HEK293 (cell line): ENCODE results near the gene ZNF184.

Experiments
- CTCF ChIA-PET: fragments of 350-600 bp; formaldehyde crosslinking; extraction: SDS; loops from one replicate; lab custom pipeline; 2021; ENCODE audit warnings: antibody characterized with exemption; lab: Yijun Ruan, JAX
- POLR2A ChIA-PET: fragments of 300-600 bp; formaldehyde crosslinking; extraction: SDS; loops from one replicate; lab custom pipeline; 2020; ENCODE audit warnings: antibody characterized with exemption, inconsistent platforms; lab: Yijun Ruan, JAX
- H3K27ac ChIP-seq: fragments of 200-500 bp; sonication (Bioruptor generic); 2 replicates; pipeline ENCODE4 v1.5.1; 2014; ENCODE audit warnings: low read depth, low read length, control low read depth, inconsistent platforms; ENCODE audit errors: extremely low read depth
- H3K36me3 ChIP-seq, 2 experiments: fragments of 200-500 bp in 1 of 2; sonication (Bioruptor generic) in 1 of 2; 1 replicate in 1 of 2; 2 replicates in 1 of 2; pipeline ENCODE4 v1.5.1; 2014 to 2017; ENCODE audit warnings: inconsistent platforms in 2 of 2, low read length in 2 of 2; ENCODE audit not compliant: control insufficient read depth in 2 of 2, insufficient read depth in 1 of 2
- H3K4me1 ChIP-seq: fragments of 200-500 bp; sonication (Bioruptor generic); 2 replicates; pipeline ENCODE4 v1.5.1; 2014; ENCODE audit warnings: mild to moderate bottlenecking, low read length, inconsistent platforms; ENCODE audit not compliant: control insufficient read depth, insufficient read depth
- H3K4me3 ChIP-seq: 2 replicates; pipeline ENCODE4 v1.5.1; 2011; ENCODE audit warnings: low read depth, mild to moderate bottlenecking, control low read depth, low read length, moderate library complexity
- H3K9me3 ChIP-seq: fragments of 200-500 bp; sonication (Bioruptor generic); 2 replicates; pipeline ENCODE4 v1.5.1; 2014; ENCODE audit warnings: low read depth, low read length, inconsistent platforms; ENCODE audit not compliant: control insufficient read depth, insufficient read depth
- BCL11A ChIP-seq: fragments of 450-650 bp; formaldehyde crosslinking; IDR thresholded peaks from 2 replicates; pipeline ENCODE4 v1.5.1; 2016; ENCODE audit warnings: low read depth, missing biosample characterization, missing genetic modification characterization
- SCRT1 ChIP-seq: fragments of 450-650 bp; formaldehyde crosslinking; IDR thresholded peaks from 2 replicates; pipeline ENCODE4 v1.5.1; 2016; ENCODE audit warnings: missing biosample characterization, missing genetic modification characterization, borderline replicate concordance
- SP7 ChIP-seq: fragments of 450-650 bp; formaldehyde crosslinking; IDR thresholded peaks from 2 replicates; pipeline ENCODE4 v1.5.1; 2016; ENCODE audit warnings: missing biosample characterization, missing genetic modification characterization
- YY1 ChIP-seq: fragments of 450-650 bp; formaldehyde crosslinking; IDR thresholded peaks from 2 replicates; pipeline ENCODE4 v1.5.1; 2018; ENCODE audit warnings: missing biosample characterization, missing genetic modification characterization
- YY2 ChIP-seq: fragments of 450-650 bp; formaldehyde crosslinking; IDR thresholded peaks from 2 replicates; pipeline ENCODE4 v1.5.1; 2016; ENCODE audit warnings: missing biosample characterization, missing genetic modification characterization
- ZBTB1 ChIP-seq: fragments of 450-650 bp; formaldehyde crosslinking; IDR thresholded peaks from 2 replicates; pipeline ENCODE4 v1.5.1; 2016; ENCODE audit warnings: missing biosample characterization, missing genetic modification characterization
- ZBTB17 ChIP-seq: fragments of 450-650 bp; formaldehyde crosslinking; IDR thresholded peaks from 2 replicates; pipeline ENCODE4 v1.5.1; 2016; ENCODE audit warnings: missing biosample characterization, missing genetic modification characterization
- ZBTB20 ChIP-seq: fragments of 450-650 bp; formaldehyde crosslinking; IDR thresholded peaks from 2 replicates; pipeline ENCODE4 v1.5.1; 2016; ENCODE audit warnings: missing biosample characterization, missing genetic modification characterization
- ZBTB21 ChIP-seq: fragments of 450-650 bp; formaldehyde crosslinking; IDR thresholded peaks from 2 replicates; pipeline ENCODE4 v1.5.1; 2017; ENCODE audit warnings: missing biosample characterization, missing genetic modification characterization
- ZBTB8A ChIP-seq: fragments of 450-650 bp; formaldehyde crosslinking; IDR thresholded peaks from 2 replicates; pipeline ENCODE4 v1.5.1; 2016; ENCODE audit warnings: missing biosample characterization, missing genetic modification characterization
- ZNF10 ChIP-seq: fragments of 450-650 bp; formaldehyde crosslinking; IDR thresholded peaks from 2 replicates; pipeline ENCODE4 v1.5.1; 2017; ENCODE audit warnings: missing biosample characterization, missing genetic modification characterization
- ZNF132 ChIP-seq: fragments of 450-650 bp; formaldehyde crosslinking; IDR thresholded peaks from 2 replicates; pipeline ENCODE4 v1.5.1; 2017; ENCODE audit warnings: missing biosample characterization, missing genetic modification characterization, borderline replicate concordance
- ZNF155 ChIP-seq: fragments of 450-650 bp; formaldehyde crosslinking; IDR thresholded peaks from 2 replicates; pipeline ENCODE4 v1.5.1; 2016; ENCODE audit warnings: missing biosample characterization, missing genetic modification characterization
- ZNF16 ChIP-seq: fragments of 450-650 bp; formaldehyde crosslinking; IDR thresholded peaks from 2 replicates; pipeline ENCODE4 v1.5.1; 2016; ENCODE audit warnings: low read depth, missing biosample characterization, missing genetic modification characterization
- ZNF214 ChIP-seq: fragments of 450-650 bp; formaldehyde crosslinking; IDR thresholded peaks from 2 replicates; pipeline ENCODE4 v1.5.1; 2017; ENCODE audit warnings: missing biosample characterization, mild to moderate bottlenecking, missing genetic modification characterization, borderline replicate concordance
- ZNF223 ChIP-seq: fragments of 450-650 bp; formaldehyde crosslinking; IDR thresholded peaks from 2 replicates; pipeline ENCODE4 v1.5.1; 2016; ENCODE audit warnings: missing biosample characterization, missing genetic modification characterization
- ZNF302 ChIP-seq: fragments of 450-650 bp; formaldehyde crosslinking; IDR thresholded peaks from 2 replicates; pipeline ENCODE4 v1.5.1; 2016; ENCODE audit warnings: missing biosample characterization, missing genetic modification characterization, low read depth
- ZNF394 ChIP-seq: fragments of 450-650 bp; formaldehyde crosslinking; IDR thresholded peaks from 2 replicates; pipeline ENCODE4 v1.5.1; 2016; ENCODE audit warnings: missing biosample characterization, missing genetic modification characterization, mild to moderate bottlenecking, moderate library complexity, borderline replicate concordance
- ZNF433 ChIP-seq: fragments of 450-650 bp; formaldehyde crosslinking; IDR thresholded peaks from 2 replicates; pipeline ENCODE4 v1.5.1; 2016; ENCODE audit warnings: missing biosample characterization, missing genetic modification characterization, low read depth
- ZNF48 ChIP-seq: fragments of 450-650 bp; formaldehyde crosslinking; IDR thresholded peaks from 2 replicates; pipeline ENCODE4 v1.5.1; 2016; ENCODE audit warnings: missing biosample characterization, missing genetic modification characterization
- ZNF510 ChIP-seq: fragments of 450-650 bp; formaldehyde crosslinking; IDR thresholded peaks from 2 replicates; pipeline ENCODE4 v1.5.1; 2018; ENCODE audit warnings: mild to moderate bottlenecking, missing genetic modification characterization, missing biosample characterization; ENCODE audit not compliant: insufficient replicate concordance
- ZNF548 ChIP-seq: fragments of 450-650 bp; formaldehyde crosslinking; IDR thresholded peaks from 2 replicates; pipeline ENCODE4 v1.5.1; 2016; ENCODE audit warnings: missing biosample characterization, missing genetic modification characterization
- ZNF555 ChIP-seq: fragments of 450-650 bp; formaldehyde crosslinking; conservative IDR thresholded peaks from 2 replicates; pipeline ENCODE4 v1.5.1; 2017; ENCODE audit warnings: missing biosample characterization, mild to moderate bottlenecking, missing genetic modification characterization, inconsistent platforms
- ZSCAN30 ChIP-seq: fragments of 450-650 bp; IDR thresholded peaks from 2 replicates; pipeline ENCODE4 v1.5.1; 2018; ENCODE audit warnings: missing biosample characterization, mild to moderate bottlenecking, missing genetic modification characterization, moderate library complexity
- TF ChIP-seq, protein P1 (sequence below): fragments of 450-650 bp; formaldehyde crosslinking; IDR thresholded peaks from 2 replicates; pipeline ENCODE4 v1.5.1; 2016; ENCODE audit warnings: missing biosample characterization, missing genetic modification characterization
- TF ChIP-seq, protein P2 (sequence below): fragments of 450-650 bp; formaldehyde crosslinking; IDR thresholded peaks from 2 replicates; pipeline ENCODE4 v1.5.1; 2016; ENCODE audit warnings: missing biosample characterization, missing genetic modification characterization
- TF ChIP-seq, protein P3 (sequence below): IDR thresholded peaks from 2 replicates; pipeline ENCODE4 v1.6.1; 2011; ENCODE audit warnings: mild to moderate bottlenecking, low read depth, low read length, borderline replicate concordance
- TF ChIP-seq, protein P4 (sequence below): fragments of 450-650 bp; formaldehyde crosslinking; IDR thresholded peaks from 2 replicates; pipeline ENCODE4 v1.5.1; 2016; ENCODE audit warnings: missing biosample characterization, missing genetic modification characterization
- TF ChIP-seq, protein P5 (sequence below): fragments of 450-650 bp; formaldehyde crosslinking; IDR thresholded peaks from 2 replicates; pipeline ENCODE4 v1.5.1; 2016; ENCODE audit warnings: missing biosample characterization, missing genetic modification characterization
- TF ChIP-seq, protein P6 (sequence below): fragments of 450-650 bp; formaldehyde crosslinking; IDR thresholded peaks from 2 replicates; pipeline ENCODE4 v1.5.1; 2016; ENCODE audit warnings: missing biosample characterization, missing genetic modification characterization

The ZNF184 gene

DNA sequence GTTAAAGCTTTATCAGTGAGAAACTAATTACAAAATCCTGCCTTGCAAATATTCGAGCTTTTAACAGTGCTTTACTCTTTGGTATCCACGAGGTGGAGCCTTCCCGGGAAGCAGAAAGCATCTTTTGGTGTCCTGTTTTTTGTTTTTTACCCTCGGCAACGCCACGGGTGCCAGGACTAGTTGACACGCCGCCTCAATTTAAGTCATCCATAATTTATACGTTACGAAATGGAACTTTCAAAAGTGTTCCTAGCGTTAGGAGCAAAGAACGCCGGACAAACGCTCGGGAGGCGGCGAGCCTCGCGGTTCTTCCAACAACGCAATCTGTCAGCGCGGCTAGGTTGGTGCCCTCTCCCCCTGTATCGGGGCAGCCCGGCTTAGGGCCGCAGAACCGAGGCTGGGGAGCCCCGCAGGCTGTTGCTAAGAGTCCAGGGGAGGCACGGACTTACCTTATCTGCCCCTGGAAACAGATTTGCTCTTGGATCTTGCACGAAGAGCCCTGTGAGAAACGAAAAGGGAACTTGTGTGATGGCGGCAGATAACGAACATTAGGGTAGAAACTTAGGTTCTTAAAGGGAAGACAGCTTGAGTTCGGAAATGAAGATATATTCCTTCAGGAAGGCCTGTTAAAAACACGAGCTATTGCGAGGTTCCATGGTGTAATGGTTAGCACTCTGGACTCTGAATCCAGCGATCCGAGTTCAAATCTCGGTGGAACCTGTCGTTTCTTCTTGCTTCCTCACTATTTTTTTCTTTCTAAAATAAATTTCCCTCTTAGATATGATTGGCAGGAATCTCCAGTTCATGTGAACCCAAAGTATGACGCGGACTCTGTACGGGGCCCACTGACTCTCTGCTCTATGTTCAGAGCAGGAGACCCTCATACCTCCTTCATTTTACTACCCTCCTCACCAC lies 46.2 kb upstream of the ZNF184 start:
- H3K9me3 ChIP-seq, result no peaks in the 10 kb centered on the region
- ChIA-PET POLR2A (interaction anchor here (1.1 to 1.6 kb wide), 7 partner anchors 14 to 375 kb away, joined by 3 to 9 read pairs (median 3); no protein-coding TSS in a partner anchor), CTCF (interaction anchor here (0.6 to 3.6 kb wide), 35 partner anchors 9 to 765 kb away, joined by 3 to 24 read pairs (median 4); no protein-coding TSS in a partner anchor)
- H3K27ac ChIP-seq, result peak overlapping the region; percentile 75
- H3K4me3 ChIP-seq, result peak overlapping the region; percentile 90
- no peaks in the 10 kb centered on the region for H3K4me1 ChIP-seq
- no peaks in the 10 kb centered on the region for H3K36me3 ChIP-seq
- TF ChIP-seq, protein P1, sequence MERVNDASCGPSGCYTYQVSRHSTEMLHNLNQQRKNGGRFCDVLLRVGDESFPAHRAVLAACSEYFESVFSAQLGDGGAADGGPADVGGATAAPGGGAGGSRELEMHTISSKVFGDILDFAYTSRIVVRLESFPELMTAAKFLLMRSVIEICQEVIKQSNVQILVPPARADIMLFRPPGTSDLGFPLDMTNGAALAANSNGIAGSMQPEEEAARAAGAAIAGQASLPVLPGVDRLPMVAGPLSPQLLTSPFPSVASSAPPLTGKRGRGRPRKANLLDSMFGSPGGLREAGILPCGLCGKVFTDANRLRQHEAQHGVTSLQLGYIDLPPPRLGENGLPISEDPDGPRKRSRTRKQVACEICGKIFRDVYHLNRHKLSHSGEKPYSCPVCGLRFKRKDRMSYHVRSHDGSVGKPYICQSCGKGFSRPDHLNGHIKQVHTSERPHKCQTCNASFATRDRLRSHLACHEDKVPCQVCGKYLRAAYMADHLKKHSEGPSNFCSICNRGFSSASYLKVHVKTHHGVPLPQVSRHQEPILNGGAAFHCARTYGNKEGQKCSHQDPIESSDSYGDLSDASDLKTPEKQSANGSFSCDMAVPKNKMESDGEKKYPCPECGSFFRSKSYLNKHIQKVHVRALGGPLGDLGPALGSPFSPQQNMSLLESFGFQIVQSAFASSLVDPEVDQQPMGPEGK (tag by site-specific recombination), result peak; percentile 49
- TF ChIP-seq, protein P2, sequence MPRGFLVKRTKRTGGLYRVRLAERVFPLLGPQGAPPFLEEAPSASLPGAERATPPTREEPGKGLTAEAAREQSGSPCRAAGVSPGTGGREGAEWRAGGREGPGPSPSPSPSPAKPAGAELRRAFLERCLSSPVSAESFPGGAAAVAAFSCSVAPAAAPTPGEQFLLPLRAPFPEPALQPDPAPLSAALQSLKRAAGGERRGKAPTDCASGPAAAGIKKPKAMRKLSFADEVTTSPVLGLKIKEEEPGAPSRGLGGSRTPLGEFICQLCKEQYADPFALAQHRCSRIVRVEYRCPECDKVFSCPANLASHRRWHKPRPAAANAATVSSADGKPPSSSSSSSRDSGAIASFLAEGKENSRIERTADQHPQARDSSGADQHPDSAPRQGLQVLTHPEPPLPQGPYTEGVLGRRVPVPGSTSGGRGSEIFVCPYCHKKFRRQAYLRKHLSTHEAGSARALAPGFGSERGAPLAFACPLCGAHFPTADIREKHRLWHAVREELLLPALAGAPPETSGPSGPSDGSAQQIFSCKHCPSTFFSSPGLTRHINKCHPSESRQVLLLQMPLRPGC (tag by site-specific recombination), result peak; percentile 17; the same call in 1 of the 2 replicates
- peak; percentile 66 for TF ChIP-seq YY1 (tag by site-specific recombination)
- TF ChIP-seq, protein P3, sequence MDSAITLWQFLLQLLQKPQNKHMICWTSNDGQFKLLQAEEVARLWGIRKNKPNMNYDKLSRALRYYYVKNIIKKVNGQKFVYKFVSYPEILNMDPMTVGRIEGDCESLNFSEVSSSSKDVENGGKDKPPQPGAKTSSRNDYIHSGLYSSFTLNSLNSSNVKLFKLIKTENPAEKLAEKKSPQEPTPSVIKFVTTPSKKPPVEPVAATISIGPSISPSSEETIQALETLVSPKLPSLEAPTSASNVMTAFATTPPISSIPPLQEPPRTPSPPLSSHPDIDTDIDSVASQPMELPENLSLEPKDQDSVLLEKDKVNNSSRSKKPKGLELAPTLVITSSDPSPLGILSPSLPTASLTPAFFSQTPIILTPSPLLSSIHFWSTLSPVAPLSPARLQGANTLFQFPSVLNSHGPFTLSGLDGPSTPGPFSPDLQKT, result no peak
- no peak for TF ChIP-seq ZNF214
- TF ChIP-seq ZNF548 (tag by site-specific recombination), result no peak
- no peak for TF ChIP-seq ZNF433 (tag by site-specific recombination)
- peak; percentile 57; the same call in 1 of the 2 replicates for TF ChIP-seq ZBTB21 (tag by site-specific recombination)
- peak; percentile 85 for TF ChIP-seq ZBTB17 (tag by site-specific recombination)
- TF ChIP-seq ZBTB20 (tag by site-specific recombination), result peak; percentile 33; the same call in 1 of the 2 replicates
- TF ChIP-seq, protein P4, sequence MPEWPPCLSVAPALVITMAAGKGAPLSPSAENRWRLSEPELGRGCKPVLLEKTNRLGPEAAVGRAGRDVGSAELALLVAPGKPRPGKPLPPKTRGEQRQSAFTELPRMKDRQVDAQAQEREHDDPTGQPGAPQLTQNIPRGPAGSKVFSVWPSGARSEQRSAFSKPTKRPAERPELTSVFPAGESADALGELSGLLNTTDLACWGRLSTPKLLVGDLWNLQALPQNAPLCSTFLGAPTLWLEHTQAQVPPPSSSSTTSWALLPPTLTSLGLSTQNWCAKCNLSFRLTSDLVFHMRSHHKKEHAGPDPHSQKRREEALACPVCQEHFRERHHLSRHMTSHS (tag by site-specific recombination), result no peak
- peak; percentile 93 for TF ChIP-seq ZSCAN30
- no peak for TF ChIP-seq ZBTB1 (tag by site-specific recombination)
- peak; percentile 77 for TF ChIP-seq SP7 (tag by site-specific recombination)
- TF ChIP-seq, protein P5, sequence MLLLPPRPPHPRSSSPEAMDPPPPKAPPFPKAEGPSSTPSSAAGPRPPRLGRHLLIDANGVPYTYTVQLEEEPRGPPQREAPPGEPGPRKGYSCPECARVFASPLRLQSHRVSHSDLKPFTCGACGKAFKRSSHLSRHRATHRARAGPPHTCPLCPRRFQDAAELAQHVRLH (tag by site-specific recombination), result peak; percentile 80
- no peak for TF ChIP-seq ZNF155
- TF ChIP-seq YY2 (tag by site-specific recombination), result peak; percentile 62; the same call in 1 of the 2 replicates
- no peak for TF ChIP-seq ZNF302
- TF ChIP-seq BCL11A (tag by site-specific recombination), result no peak
- TF ChIP-seq ZNF132 (tag by site-specific recombination), result no peak
- no peak for TF ChIP-seq ZNF223 (tag by site-specific recombination)
- peak; percentile 77 for TF ChIP-seq ZNF510 (tag by site-specific recombination)
- no peak for TF ChIP-seq ZNF48 (tag by site-specific recombination)
- TF ChIP-seq ZNF555, result no peak
- TF ChIP-seq ZNF10 (tag by site-specific recombination), result no peak
- TF ChIP-seq, protein P6, sequence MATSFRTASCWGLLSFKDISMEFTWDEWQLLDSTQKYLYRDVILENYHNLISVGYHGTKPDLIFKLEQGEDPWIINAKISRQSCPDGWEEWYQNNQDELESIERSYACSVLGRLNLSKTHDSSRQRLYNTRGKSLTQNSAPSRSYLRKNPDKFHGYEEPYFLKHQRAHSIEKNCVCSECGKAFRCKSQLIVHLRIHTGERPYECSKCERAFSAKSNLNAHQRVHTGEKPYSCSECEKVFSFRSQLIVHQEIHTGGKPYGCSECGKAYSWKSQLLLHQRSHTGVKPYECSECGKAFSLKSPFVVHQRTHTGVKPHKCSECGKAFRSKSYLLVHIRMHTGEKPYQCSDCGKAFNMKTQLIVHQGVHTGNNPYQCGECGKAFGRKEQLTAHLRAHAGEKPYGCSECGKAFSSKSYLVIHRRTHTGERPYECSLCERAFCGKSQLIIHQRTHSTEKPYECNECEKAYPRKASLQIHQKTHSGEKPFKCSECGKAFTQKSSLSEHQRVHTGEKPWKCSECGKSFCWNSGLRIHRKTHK (tag by site-specific recombination), result no peak
- TF ChIP-seq ZBTB8A (tag by site-specific recombination), result peak; percentile 68
- TF ChIP-seq SCRT1 (tag by site-specific recombination), result no peak
- no peak for TF ChIP-seq ZNF16 (tag by site-specific recombination)
- peak; percentile 41; the same call in 1 of the 2 replicates for TF ChIP-seq ZNF394
